Measurements from ENCODE around the gene RAD1.
A peak's percentile ranks its signal among the peaks of the same experiment; 100 is the strongest.

RAD1 gene

DNA sequence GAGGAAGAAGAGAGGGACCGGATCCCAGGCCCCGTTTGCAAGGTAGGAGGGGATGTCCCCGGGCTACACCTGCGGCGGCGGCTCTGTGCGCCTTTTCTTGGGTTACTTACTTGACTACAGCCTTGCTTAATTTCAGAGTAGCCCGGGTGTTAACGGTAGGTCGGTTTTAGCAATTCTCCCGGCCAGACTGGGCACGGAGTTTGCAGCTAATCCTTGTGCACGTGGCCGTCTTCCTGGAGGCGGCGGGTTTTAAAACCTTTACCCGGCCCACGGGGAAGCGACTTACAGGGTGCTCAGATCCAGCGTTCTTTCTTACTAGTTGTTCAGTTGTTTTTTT is 520 bp upstream of the RAD1 start:
- no peak for DNase-seq (ENCODE audit: low read depth)

DNA sequence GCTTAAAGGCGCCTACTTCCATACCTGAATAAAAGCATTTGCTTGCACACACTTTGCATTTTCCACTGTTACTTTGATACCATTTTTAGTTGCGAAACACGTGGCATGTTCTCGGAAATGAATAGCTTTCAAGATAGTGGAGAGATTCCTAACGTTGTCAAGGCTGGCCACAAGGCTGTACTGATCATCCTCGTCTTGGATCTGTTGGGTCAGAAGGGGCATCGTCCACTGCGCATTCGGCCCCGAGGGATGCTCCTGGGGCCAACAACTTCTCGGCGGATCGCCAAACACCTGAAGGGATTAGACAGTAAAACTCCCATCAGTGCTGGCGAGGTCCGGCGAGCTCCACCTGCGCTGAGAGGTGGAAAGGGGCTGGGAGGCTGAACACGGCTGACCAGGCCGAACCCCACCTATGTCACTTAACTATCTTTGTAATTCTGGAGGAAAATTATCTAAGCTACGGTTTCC is 599 bp downstream of the RAD1 start:
- no peak for DNase-seq (ENCODE audit: low read depth)

DNA sequence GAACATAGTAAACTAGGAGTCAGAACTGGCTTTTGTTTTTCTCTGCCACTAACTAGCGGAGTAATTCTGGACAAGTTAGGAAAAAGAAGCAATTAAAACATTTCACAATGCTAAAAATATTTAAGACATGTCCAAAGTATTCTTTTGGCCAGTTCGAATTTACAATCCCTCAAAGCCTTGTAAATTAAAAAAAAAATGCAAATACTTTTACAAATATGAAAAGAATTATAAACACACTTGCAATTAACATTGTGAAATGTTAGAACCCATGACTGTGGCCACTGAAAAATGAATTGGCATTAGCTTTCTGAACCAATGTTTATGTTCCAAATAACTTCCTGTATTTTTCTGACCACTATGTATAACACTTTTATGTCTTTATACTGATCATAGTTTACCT is 2.2 kb downstream of the RAD1 start:
- no peak for DNase-seq (ENCODE audit: low read depth)

- no peak for DNase-seq (ENCODE audit: low read depth)
Measured at GRCh38 chr5:34905564-34905963, 9.7 kb downstream of the RAD1 start.

DNA sequence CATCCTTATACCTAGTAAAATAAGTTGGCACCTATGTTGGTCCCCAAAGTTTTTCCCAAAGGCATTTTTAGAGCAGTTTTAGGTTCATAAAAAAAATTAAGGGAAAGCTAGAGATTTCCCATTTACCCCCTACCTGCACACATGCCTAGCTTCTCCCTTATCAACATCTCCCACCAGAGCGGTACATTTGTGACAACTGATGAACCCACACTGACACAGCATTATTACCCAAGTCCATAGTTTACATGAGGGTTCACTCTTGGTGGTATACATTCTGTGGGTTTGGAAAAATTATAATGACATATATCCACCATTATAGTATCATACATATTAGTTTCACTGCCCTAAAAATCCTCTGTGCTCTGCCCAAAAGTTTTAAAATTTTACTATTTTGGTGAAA is 12.0 kb downstream of the RAD1 start:
- no peak for DNase-seq (ENCODE audit: low read depth)

DNA sequence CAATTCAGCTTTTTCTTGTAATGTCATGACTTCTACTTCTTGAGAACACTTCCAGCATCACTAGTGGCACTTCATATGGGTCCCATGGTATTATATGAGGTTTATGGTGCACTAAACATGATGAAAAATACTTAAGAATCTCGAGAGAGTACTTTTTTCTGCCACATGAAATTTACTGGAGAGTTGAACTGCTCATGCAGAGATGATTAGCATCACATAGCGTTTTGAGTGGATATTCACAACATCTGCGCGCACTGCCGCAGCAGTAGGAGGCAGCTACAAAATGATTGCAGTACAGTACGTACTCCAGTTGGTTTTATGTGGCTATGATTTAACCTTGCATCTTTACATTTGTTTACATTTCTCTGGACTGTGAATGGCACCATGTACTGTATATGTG is 14.7 kb downstream of the RAD1 start:
- DNase-seq (ENCODE audit: low read depth) = no peak

DNA sequence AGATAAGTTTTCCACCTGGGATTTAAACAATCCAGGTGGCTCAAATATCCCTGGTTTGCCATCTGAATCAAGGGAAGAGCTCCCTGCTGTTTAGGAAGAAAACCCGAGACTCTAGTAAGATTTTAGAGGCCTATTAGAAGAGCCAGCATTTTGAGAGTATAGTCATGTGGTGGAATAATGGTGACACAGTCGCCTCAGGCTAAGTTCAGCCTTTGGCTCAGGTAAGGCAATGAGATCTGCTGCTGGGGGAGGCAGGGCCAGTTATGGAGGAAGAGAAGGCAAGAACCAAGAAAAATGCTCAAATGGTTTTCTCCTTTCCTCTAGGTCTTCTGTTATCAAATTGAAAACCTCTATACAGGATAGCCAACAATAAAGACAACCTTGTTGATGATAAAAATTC is 16.2 kb downstream of the RAD1 start:
- no peak for DNase-seq (ENCODE audit: low read depth)

DNA sequence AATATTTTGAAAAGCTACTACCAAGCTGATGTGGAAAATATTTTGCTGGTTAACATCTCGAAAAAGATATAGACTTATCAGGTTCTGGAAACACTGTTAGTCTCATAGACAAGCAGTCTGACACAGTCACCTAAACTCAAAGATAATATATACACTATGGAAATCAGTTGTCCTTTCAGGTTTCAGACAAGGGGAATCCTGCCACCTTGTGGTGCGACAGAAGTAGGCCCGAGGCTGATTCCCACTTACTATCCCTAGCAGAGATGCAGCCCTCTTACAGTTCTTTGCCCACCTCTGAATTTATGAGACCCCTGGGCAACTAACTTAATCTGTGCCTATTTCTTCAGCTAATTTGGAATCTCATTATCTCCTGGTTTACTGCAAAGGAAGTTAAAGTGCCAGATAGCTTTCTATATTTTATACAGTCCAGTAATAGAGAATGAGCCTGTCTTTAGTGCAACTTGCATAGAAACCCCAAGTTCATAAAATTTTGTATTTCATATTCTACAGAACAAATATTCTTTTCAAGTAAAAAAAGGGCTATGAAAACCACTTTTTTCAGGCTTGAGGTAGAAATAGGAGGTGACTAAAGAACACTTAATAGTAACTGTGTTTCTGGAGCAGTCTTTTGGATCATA is 16.9 kb downstream of the RAD1 start:
- peak; percentile 44 for DNase-seq (ENCODE audit: low read depth)

- no peak for DNase-seq (ENCODE audit: low read depth)
Measured at GRCh38 chr5:34897646-34898045, 17.7 kb downstream of the RAD1 start.

GRCh38 chr5:34895641-34896419 is 19.5 kb downstream of the RAD1 start:
- DNase-seq (ENCODE audit: low read depth) = no peak

DNA sequence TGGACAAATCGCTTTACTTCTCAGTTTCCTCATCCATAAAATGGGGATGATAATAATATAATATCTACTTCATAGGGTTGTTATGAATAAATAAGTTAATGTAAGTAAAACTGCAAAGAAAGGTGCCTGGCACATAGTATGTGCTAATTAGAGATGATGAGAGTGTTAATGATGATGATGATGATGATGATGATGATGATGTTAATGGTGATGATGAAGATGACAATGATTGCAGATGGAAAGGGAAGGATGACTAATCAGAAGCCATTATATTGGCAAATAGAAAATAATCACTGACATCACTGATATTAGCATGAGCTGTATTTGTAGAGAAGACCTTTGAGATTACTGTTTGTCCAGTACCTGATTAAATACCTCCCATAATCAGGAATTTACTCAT is 20.6 kb downstream of the RAD1 start:
- DNase-seq (ENCODE audit: low read depth) = no peak

DNA sequence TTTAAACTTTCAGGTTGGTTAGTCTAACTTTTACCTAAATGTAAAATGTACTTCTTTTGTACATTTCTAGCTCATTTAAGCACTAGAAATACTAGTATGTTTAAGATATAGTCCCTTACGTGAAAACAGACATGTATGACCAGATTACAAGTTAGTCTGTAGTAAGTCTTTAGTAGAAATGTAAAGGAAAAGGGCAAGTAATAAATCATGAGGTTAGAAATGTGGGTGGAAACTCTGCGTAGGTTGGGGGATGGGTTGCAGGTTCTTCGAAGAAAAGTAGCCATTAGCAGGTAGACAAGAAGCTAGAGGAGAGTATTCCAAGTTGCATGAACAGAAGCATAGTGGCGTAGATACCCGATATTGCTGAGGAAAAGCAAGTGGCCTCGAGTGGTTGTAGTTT is 22.9 kb downstream of the RAD1 start:
- no peak for DNase-seq (ENCODE audit: low read depth)

- no peak for DNase-seq (ENCODE audit: low read depth)
Measured at GRCh38 chr5:34891981-34892380, 23.3 kb downstream of the RAD1 start.

- no peak for DNase-seq (ENCODE audit: low read depth)
Measured at GRCh38 chr5:34889394-34889793, 25.9 kb downstream of the RAD1 start.

DNA sequence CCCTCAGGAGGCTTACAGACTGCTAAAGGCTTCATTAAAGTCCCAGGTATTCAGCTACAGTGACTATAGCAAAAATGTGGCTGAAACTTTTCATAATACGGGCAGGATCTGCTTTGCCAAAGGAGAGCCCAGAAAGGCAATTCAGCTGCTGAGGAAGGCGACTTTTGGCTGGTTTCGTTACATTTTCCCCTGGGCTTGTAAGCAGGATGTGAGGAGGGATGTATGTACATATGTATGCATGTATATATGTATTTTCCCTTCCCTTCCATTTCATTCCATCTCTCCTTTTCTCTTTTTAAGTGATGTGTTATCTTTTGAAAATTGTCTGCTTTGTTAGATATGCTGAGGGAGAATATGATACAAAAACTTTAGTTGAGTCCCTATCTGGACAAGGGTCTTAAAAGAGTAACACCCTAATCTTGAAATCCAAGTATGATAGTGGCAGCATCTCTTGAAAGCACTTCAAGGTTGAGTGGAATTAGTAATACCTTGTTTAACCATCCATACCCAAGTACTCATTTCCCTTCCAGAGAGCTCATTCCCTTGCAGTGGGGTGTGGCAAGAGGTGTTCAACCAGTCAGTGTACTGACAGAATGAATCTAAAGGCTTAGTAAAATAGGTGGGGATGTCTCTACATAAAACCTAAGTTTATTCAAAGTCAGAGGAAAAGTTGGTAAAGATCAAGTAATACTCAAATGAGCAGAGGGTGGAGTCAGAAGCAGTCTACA is 28.7 kb downstream of the RAD1 start:
- no peak for DNase-seq (ENCODE audit: low read depth)

DNA sequence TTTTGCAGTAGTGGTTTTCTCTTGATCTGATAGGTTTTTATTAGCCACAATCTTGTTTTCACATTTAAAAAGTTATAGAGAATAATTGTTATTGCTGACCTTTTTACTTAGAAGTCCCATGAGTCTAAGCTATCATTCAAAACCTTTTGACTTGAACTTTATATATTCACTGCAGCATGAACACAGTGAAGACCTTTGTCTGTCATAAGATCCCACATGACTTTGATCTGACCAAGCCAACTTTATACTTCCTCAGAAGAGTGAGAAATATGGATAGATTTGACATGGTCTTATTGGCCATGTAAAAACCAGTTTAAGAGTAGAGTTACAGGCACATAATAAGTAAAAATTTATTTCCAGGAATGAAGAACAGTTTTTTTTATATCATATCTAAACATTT is 34.1 kb downstream of the RAD1 start:
- no peak for DNase-seq (ENCODE audit: low read depth)

DNA sequence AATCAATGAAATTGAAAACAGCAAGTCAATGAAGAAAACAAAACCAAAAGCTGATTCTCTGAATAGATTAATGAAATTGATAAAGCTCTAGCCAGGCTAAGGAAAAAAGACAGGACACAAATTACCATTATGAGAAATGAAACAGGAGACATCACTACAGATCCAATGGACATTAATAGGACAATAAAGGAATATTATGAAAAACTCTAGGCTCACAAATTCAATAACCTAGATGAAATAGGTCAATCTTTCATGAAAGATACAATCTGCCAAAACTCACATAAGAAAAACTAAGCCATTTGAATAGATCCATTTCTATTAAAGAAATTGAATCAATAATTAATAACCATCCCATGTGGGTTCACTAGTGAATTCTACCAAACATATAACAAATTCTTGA is 39.0 kb downstream of the RAD1 start:
- no peak for DNase-seq (ENCODE audit: low read depth)

DNA sequence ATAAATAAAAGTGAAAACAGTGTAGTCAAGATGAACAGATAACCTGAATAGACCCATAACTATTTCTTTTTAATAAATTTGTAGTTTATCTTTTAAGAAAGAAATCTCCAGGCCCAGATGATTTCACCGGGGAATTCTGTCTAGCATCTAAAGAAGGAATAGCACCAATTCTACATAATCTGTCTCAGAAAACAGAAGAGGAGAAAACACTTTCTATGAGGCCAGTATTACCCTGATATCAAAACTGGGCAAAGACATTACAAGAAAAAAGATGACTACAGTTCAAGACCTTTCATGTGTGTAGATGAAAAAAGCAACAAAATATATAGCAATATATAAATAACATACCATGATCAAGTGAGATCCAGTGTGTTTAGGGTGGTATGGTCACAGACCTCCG is 44.9 kb downstream of the RAD1 start:
- no peak for DNase-seq (ENCODE audit: low read depth)

- no peak for DNase-seq (ENCODE audit: low read depth)
Measured at GRCh38 chr5:34869256-34869655, 46.0 kb downstream of the RAD1 start.

- no peak for DNase-seq (ENCODE audit: low read depth)
Measured at GRCh38 chr5:34868791-34869190, 46.5 kb downstream of the RAD1 start.

GRCh38 chr5:34867660-34868059 is 47.6 kb downstream of the RAD1 start:
- no peak for DNase-seq (ENCODE audit: low read depth)

DNA sequence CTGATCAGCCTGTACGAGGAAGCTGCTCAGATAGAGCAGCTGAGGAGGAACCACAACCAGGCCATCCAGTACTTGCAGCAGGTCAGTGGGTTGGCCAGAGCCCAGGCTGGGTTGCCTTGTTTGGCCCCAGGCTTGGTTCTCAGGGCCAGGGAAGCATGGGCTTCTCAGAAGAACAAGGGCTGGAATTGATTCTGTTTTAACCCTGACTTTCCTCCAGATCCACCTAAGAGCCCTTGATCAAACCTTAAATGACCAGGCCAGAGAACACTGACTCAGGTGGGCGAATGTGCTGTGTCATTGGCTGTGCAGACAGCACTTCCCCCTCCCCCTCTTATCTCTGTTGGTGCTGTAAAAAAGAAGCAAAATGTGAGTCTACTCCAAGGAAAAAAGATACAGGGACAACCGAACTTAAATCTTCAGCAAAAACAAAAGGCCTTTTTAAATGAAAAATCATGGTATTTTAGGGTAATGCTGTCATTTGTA is 48.3 kb downstream of the RAD1 start:
- no peak for DNase-seq (ENCODE audit: low read depth)

DNA sequence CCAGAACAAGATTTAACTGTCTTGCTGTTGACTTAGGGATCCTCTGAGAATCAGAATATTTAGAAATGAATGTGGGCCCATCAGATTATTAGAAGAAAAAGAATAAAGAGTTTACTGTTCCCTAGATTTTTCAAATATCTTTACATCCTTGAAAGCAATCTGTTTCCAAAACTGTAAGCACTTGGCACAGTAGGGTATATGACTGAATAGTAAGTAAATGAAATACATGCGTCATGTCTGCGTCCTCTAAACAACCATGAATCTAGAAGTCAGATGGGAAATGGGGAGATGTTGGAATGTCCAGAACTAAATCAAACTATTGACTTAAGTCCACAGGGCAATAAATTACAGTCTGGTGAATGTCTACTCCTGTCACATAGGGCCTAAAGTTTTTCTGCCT is 50.2 kb downstream of the RAD1 start:
- no peak for DNase-seq (ENCODE audit: low read depth)

All from stimulated activated CD8-positive, alpha-beta memory T cell treated with anti-CD3 and anti-CD28 coated beads, Interleukin-15, amount 100 ng/mL, for 1 hour (primary cell).